AG04449 (cell line): ENCODE data around the gene FKBP1A.

Experiments
- CTCF ChIA-PET: fragments of 350-600 bp; formaldehyde crosslinking; extraction: SDS; loops from one replicate; lab custom pipeline; 2021; ENCODE audit warnings: antibody characterized with exemption; lab: Yijun Ruan, JAX
- POLR2A ChIA-PET: fragments of 400-600, 350-600 bp; formaldehyde crosslinking; extraction: SDS; loops from one replicate; lab custom pipeline; 2020; ENCODE audit warnings: antibody characterized with exemption, inconsistent platforms; lab: Yijun Ruan, JAX
- DNase-seq: peaks from one replicate; pipeline ENCODE4 v3.0.0-alpha.2; 2010; ENCODE audit warnings: low read depth, low spot score
- H3K4me3 ChIP-seq: 2 replicates; pipeline ENCODE4 v1.5.1; 2011; ENCODE audit warnings: low read depth, mild to moderate bottlenecking, control low read depth, low read length
- CTCF ChIP-seq: IDR thresholded peaks from one replicate; pipeline ENCODE4 v1.5.1; 2011; ENCODE audit warnings: mild to moderate bottlenecking, moderate library complexity, low read length, control low read depth, inconsistent platforms; ENCODE audit not compliant: insufficient read depth; ENCODE audit errors: missing control alignments

The FKBP1A gene

GRCh38 chr20:1338096-1338495, 54.8 kb downstream of the FKBP1A start:
- CTCF ChIA-PET: no interaction called here
- POLR2A ChIA-PET: no interaction called here
- no peak for TF ChIP-seq CTCF
- DNase-seq: no peak
- no peak overlapping the region for H3K4me3 ChIP-seq

- H3K4me3 ChIP-seq: no peak overlapping the region
- TF ChIP-seq CTCF: no peak
- CTCF ChIA-PET: no interaction called here
- DNase-seq: no peak
- POLR2A ChIA-PET: no interaction called here
Measured at GRCh38 chr20:1337441-1337840, 55.4 kb downstream of the FKBP1A start.

DNA sequence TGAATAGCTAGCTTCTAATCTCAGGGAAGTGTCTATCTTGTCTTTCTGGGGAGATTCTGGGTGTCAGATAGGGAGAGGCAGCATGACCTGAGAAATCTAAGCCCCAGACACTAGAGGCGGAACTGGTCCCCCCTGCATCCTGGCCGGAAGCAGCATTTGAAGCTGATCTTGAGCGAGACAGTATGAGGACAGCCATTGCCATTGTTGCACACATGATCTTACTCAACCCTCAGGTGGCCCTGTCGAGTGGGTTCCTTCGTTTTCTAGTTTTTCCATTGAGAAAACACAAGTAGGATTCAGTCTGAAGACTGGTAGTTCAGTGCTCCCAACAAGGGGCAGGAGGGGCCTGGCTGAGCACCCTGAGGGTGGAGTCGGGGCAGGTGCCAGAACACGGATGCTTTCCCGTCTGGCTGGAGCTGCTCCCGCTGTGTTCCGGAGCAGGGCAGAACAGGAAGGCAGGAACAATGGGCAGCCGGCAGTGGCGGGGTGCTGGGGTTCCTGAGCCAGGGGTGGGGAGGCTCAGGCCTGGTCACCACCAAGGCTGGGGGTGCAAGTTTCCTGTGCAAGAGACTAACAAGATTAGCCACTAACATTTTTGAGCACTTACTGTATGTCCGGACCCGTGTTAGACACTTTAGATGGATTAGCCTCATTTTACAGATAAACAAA, 56.0 kb downstream of the FKBP1A start:
- H3K4me3 ChIP-seq: no peak overlapping the region
- no peak for TF ChIP-seq CTCF
- POLR2A ChIA-PET: no interaction called here
- DNase-seq: no peak
- CTCF ChIA-PET: interaction anchor here (1.2 to 1.8 kb wide), 2 partner anchors 11 to 24 kb away, joined by 3 to 6 read pairs; no protein-coding TSS in a partner anchor

GRCh38 chr20:1335961-1336698, 56.7 kb downstream of the FKBP1A start:
- DNase-seq: no peak
- H3K4me3 ChIP-seq: no peak overlapping the region
- TF ChIP-seq CTCF: no peak
- CTCF ChIA-PET: interaction anchor here (0.5 to 1.8 kb wide), 4 partner anchors 11 to 23 kb away, joined by 3 to 6 read pairs (median 4); no protein-coding TSS in a partner anchor
- POLR2A ChIA-PET: no interaction called here

GRCh38 chr20:1334761-1335160, 58.1 kb downstream of the FKBP1A start:
- no peak overlapping the region for H3K4me3 ChIP-seq
- ChIA-PET POLR2A (interaction anchor here (0.7 kb wide), 1 partner anchor 92 kb away, joined by 5 read pairs; no protein-coding TSS in a partner anchor), CTCF (interaction anchor here (1.0 to 1.1 kb wide), 2 partner anchors 9 to 102 kb away, joined by 3 read pairs; no protein-coding TSS in a partner anchor)
- TF ChIP-seq CTCF: no peak
- no peak for DNase-seq

- POLR2A ChIA-PET: interaction anchor here (0.7 kb wide), 1 partner anchor 92 kb away, joined by 5 read pairs; no protein-coding TSS in a partner anchor
- CTCF ChIA-PET: interaction anchor here (1.0 to 1.1 kb wide), 2 partner anchors 9 to 102 kb away, joined by 3 read pairs; no protein-coding TSS in a partner anchor
- no peak overlapping the region for H3K4me3 ChIP-seq
- no peak for TF ChIP-seq CTCF
- no peak for DNase-seq
Measured at GRCh38 chr20:1334370-1334731, 58.5 kb downstream of the FKBP1A start.
